ENCODE data around the gene ST3GAL5.

GRCh38 chr2:85867556-85868292 is 21.1 kb downstream of the ST3GAL5 start:
- no peak for TF ChIP-seq CTCF (IDR thresholded peaks at IDR 0.05)
- TF ChIP-seq POLR2A (IDR thresholded peaks at IDR 0.05) = no peak

Measured in prostate gland (tissue), 2 donors.